Right renal pelvis (tissue), 4 donors: ENCODE results near the gene CPED1. TPM values are rescaled to one million over a fixed set of nuclear protein-coding genes. Genes with fewer than 3 reads are reported as not detected.

ENCODE experiments used
- DNase-seq, 4 donors: peaks; one replicate each; pipeline ENCODE4 v3.0.0-alpha.2; 2013; ENCODE audit warnings: low read depth in 4 of 4, low spot score in 3 of 4, missing footprints in 1 of 4
- polyA plus RNA-seq, 4 donors: library from polyadenylated mRNA; unstranded; fragments of 120-200 nt; gene quantifications; one replicate each; pipeline ENCODE4 v1.2.1, GENCODE V29; 2013; ENCODE audit not compliant: insufficient read length in 4 of 4

The CPED1 gene
- polyA plus RNA-seq: 10 to 100 TPM; 30.1 to 48.9 (median 43.6) TPM

DNA sequence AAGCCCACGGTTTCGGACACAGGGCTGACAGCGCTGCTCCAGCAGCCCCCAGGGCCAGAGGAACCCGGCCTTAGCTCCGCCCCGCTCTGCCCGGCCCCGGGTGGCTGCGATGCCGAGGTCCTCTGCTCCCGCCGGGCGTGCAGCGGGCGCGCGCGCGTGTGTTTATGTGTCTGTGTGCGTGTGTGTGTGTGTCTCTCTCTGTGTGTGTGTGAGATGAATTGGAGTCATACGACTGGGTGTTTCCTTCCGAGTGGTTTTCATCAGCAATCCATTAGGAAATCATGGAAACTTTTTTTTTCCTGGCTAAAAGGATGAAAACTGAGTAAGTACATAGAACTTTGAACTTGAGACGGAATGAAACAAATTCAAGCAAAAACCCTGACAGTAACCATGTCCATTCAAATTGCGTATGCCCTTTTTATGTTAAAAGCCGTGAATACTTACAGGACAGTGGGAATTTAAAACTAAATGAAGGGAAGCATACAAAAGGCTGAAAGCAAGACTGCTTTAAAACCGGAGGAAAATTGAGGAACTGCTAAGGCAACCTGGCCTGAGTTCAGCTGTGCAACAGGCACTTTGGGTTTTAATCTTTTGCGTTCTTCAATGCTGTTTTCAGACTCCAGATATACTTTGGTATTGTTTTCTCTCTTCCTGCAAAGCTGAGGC lies at the start of gene CPED1:
Gene CPED1 (plus strand): TSS at position 121 of the 666 bp plus-strand sequence. CDS start 911 bp downstream, outside the sequence.
- DNase-seq: no peak

DNA sequence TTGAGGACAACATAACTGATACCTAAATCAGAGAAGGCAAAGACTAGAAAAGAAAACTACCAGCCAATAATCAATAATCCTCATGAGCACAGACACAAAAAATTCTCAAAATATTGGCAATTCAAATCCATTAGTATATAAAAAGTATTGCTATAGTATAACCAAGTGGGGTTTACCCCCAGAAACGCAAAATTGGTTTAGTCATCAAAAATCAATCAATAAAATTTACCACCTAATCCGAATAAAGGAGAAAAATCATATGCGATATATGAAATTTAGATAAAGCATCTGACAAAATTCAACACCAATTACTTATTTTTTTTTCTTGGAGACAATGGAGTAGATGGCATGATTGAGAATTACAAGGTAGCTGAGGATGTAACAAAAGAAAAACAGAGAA lies 49.2 kb upstream of the CPED1 start:
- DNase-seq: no peak

DNA sequence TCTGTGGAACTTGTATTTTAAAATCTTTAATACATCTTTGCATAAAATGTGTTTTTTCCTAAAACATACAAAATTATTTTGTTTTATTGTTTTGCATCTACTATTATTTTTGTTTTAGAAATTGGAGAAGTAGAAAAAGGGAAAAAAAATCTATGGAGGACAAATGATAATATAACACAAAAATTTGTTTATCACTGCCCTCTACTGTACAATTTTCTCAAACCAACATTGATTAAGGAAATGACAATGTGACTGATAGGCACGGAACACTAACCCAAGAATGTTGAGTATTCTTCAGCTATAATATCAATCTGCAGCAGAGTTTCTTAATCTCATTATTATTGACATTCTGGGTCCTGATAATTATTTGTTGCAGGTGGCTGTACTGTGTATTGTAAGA lies 47.4 kb upstream of the CPED1 start:
- no peak for DNase-seq

DNA sequence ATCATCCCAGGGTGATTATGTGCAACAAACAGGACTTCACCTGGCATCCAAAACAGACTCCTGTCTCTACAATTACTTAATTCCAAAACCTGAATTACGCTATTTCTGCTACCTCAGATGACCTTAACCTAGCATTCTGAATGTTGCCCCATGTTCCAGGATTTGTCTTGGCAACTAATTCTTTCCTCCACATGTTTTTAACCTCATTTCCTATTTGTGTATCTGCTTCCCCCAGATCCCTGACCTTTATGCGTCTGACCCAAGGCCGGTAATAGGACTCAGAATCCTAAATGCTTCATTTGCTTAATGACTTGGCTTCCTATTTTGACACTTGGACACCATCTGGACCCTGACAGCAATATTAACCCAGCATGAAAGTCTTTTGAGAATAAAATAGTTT lies 46.7 kb upstream of the CPED1 start:
- no peak for DNase-seq

DNA sequence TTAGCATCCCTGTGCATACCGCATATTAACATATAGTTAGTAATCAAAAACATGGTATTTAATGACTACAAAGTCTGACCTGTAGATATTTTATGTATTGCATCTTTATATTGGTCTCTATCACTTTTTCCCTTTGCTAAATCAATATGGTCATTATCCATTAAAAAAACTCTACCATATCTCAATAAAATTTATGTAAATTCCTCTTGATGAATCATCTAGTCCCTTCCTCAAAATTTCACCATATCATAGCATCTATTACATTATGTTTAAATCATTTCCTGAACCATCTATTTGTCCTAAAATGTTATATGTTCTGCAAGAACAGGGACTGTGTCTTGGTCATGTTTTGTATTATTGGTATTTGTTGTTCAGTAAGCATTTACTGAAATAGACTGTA lies 45.6 kb upstream of the CPED1 start:
- no peak for DNase-seq

DNA sequence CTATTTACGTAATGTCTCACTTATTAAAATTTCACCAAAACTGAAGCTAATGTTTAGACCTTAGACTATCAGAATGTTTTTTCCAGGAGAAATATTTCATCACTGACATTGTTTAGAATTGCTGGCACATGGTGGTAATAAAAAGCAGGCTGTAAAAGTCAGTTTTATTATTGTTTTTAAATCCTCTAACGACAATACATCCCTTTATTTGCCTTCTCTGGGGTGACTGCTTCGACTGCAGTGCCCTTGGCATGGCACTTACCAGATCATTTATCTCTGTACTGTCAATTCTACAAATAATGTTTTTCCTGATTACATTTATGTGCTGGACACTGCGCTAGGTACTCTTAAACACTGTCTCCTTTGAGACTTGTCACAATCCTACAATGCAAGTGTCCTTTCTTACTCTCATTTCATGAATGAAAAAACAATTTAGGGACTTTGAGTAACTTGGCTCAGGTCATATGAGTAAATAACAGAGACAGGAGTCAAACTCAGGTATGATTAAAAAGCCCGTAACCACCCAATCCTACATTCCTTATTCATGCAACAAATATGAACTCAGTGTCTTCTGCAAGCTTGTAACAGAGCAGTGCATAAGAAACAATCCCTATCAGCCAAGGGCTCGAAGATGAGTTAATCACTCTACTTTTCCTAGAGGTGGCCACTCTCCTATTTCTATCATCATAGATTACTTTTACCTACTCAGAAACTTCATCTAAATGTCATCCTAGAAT lies 43.5 kb upstream of the CPED1 start:
- DNase-seq: no peak

DNA sequence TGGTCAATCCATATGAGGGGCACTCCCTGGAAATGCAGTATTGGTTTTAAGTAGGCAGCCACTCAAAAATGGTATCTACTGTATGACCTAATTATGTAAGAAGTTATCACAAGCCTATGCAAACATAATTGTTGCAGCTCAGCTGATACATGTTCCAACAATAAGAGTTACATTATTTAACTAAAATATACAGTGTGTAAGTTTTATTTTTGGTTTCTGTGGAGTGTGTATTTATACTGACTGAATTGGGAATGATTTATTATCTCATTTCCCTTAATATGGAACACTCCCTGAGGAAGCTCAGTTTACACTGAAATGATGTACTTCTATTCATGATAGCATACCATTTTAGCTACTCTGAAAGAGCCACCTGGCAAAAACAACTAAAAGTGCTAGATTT lies 40.5 kb upstream of the CPED1 start:
- no peak for DNase-seq

DNA sequence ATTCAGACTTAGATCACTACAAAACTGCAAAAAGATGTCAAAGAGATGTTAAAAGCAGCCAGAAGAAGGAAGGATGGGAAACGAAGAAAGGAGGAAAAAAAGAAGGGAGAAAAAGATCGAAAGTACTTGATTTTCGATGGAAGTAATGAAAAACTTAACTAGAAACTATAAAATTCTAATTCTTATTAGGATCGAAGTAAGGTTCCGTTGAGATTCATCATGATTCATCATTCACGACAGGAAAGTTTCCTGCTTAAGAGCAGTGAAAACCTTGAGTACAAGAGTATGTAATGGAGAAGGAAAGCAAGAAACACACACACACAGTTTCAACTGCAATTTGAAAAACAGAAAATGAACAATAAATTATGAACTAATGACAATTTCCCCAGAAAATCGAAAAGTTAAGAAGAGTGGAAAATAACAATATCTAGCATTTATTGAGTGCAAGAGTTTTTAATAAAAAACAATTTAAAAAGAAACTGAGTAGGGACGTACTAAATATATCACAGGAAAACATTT lies 39.1 kb upstream of the CPED1 start:
- no peak for DNase-seq

DNA sequence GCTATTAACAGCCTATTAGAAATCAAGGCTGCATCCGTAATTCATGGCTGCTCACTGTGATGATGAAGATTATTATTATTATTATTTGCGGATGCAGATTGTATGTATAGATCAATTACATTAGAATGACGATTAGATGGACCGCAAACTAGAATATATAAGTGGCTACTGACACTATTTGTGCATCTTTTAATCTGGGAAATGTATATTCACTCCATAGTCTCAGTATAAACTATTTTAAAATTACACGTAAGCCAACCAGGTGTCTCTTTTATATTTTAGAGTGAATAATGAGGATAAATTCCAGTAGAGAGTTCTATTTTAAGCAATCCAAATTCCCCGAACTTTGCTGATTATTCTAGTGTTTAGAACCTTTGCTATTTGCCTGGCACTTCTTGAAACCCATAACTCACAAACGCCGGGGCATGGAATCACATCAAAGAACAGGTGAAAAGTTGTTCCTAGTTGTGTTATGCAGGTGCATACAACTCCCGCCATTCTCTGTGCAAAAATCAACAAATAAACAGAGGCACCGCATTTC lies 38.4 kb upstream of the CPED1 start:
- no peak for DNase-seq

DNA sequence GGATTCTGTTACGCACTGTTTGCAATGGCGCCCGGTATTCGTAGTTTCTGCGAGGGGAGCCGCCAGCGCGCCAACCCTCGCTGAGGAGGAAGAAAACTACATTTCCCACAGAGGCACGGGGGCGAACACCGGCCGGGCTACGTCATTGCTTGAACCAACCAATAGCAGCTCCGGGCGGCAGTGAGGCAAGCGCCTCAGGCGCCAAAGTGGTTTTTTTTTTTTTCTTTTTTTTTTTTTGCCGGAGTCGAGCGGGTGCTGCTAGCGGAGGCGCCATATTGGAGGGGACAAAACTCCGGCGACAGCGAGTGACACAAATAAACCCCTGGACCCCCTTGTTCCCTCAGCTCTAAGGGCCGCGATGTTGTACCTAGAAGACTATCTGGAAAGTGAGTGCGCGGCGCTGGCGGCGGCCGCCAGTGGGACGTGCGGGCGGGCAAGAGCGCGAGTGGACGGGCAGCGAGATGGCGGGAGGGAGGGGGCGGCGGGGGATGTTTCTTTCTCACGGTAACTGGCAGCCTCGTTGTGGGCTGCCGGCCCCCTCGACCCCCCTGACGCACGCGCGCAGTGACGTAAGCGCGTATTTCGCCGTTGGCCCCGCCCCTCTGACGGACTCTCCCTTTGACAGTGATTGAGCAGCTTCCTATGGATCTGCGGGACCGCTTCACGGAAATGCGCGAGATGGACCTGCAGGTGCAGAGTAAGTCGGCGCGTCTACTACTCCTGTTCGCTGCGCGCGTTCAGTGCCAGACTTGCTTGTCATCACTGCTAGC lies 37.8 kb upstream of the CPED1 start, which contains the start of gene ING3:
Gene ING3 (plus strand): TSS at position 239 of the 770 bp plus-strand sequence. CDS start 120 bp downstream, at position 359.
- peak; percentile 94 to 96 (median 96) for DNase-seq

DNA sequence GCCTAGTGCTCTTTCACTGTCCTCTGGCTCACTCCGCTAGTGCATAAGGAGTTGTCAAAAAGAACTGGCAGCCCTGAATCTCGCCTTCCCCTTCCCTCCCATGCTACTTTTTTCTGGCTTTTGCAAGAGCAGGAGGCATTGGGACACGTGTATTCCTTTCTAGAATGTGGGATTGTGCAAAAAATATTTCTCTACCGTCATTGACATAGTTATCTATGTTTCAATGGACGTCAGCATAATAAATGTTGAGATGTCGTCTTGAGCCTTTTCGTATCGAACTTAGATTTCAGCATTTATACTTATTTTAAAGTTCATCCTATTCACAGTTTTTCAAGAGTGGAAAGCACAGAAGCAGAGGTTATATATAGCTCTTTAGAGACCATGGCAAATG lies 37.2 kb upstream of the CPED1 start:
- DNase-seq: no peak

DNA sequence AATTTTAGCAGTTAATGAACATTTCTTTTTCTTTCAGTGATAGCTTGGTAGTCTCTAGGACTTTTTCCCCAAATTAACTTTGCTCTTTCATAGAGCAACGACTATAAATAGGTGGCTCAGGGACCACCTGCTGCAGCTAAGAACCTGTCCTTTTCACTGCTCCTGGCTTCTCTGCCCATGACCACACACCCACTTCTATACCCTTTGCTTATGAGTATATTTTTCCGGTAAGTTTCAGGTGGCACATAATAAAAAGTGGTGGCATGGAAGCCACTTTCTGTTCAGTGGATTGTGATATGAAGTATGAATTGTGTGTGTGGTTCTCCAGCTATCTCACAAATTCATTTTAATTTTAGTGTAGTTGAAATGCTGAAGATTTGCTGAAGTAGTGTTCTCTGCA lies 36.7 kb upstream of the CPED1 start:
- no peak for DNase-seq

DNA sequence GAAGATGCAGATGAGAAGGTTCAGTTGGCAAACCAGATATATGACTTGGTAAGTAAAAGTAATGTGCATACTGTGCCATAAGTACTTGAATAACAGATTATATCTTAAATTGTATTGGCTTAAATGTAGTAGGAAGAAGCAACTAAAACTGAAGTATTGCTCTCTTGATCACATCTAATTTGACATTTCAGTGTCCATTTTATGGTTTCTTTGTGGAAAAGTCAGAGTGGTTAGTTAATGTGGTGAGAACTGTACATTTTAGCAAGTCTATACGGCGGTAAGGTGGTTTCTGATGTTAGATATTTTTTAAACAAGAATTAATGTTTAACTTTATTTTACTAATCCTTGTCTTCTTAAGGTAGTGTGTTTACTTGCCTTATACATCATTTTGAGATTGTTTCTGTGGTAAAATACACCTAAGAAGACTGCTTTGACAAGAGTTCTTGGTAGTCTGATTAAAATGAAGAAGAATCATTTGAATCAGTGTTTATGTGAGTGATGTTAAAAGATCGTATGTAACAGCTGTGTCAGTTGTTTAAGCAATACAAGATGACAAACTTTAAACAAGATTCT lies 32.8 kb upstream of the CPED1 start:
- no peak for DNase-seq

DNA sequence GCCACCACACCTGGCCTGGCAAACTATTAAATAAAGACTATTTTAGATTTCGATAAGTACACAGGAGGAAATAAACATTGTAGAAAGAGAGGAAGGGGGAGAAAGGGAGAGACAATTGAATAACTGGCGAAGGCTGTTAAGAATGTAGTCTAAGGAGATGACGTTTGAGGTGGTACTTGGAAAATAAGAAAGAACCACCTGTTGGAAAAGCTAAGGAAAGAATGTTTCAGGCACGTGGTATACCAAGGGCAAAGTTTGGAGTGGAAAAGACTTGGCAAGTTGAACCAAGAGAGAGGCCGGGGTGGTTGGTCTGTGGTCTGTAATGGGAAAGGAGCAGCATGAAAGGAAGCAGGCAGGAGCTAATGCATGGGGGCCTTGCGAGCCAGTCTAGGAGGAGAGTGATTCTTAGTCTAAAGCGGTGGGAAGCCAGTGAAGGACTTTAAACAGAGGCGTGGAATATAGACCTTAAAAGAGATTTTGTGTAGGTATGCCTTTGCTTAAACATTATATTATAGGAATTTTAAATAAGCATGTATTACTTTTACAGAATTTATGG lies 28.5 kb upstream of the CPED1 start:
- no peak for DNase-seq

DNA sequence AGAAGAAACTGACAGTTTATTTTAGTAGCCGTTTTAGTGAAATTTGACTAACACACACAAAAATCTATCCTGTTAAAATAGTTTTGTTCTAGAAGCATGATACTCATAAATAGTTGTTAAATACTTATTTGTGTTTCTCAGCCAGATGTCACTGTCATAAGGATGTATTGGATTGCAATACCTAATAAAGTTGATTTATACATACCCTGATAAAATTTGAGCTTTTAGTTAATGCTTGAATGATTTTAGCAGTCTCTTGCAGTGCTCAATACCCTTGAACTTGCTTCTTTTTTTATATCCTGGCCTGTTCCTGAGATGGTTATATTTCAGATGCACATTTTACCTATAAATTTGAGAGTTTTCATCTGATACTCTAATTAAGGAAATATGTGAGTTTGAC lies 27.8 kb upstream of the CPED1 start:
- no peak for DNase-seq

DNA sequence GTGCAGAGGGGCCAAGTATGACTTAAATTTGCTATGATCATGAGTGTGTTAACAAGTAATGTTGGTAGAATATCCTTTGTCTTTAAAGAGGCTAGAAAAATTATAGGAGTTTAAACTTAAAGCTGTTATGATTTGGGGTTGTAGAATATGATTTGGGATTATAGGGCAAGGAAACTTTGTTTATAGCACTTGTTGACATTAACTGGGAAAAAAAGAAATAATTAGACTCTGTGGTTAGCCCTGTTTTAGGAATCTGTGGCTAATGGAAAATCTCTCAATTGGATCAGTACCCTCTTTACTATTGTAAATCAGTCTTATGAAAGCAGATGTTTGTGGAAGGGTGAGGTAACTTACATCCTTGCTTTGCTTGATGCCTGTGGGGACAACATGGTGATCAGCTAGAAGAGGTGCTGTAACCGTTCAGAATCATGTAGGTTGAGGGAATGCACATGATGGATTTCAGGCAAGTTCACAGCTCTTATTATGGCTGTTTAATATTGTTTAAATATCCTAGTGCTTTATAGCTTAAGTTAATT lies 26.8 kb upstream of the CPED1 start:
- no peak for DNase-seq

DNA sequence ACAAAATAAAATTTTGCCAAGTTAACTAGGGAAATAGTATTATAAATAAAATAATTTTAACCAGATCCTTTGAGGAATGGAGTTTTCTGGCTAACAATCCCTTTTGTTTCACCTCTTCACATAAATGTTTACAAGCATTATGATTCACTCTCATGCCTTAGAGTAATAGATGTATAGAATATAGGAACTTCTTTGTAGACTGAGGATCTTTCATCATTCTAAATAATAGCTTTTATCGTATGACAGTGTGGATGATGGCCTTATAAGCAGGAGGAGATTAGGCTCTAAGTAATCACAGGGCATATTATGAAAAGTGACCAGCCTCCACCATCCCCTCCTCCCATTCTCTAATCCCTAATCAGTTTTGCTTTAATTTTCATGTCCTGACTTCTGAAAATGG lies 24.4 kb upstream of the CPED1 start:
- DNase-seq: no peak

DNA sequence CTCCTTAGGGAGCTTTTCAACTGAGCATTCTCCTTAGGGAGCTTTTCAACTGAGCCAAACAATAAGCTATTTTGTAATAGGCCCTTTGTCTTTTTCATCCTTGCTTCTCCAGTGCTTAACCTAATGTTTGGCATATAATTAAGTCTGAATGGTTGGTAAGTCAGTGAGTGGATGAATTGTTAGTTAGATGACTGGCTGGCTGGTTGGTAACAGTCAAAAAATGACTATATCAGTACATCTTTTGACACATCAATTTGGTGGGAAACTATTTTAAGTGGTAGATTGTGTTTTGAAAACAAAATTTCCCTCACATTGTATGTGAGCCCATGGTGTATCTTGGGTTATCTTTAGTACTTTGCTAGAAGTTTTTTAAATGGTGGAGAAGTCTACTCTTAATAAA lies 21.6 kb upstream of the CPED1 start:
- no peak for DNase-seq

DNA sequence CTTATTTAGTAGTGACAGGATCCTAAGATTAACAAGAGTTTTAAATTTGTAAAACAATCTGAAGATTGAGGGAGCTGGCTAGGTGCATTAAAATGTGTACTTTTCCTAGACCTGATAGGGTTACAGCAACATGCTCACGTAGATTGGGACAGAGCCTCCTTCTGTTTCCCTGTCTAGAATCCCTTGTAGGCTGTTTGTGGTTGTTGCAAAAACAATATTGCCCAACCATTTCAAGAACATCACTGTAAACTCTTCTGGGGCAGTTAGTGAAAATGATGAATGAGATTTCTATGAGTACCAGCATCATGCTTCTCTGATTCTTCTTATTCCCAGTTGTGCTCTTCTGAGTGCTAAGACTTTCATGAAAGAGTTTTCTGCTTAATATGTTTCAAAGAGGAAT lies 14.7 kb upstream of the CPED1 start:
- DNase-seq: no peak
